HT1080 (cell line): ENCODE results near the gene MDM1. TPM values are rescaled to one million over a fixed set of nuclear protein-coding genes. Genes with fewer than 3 reads are reported as not detected.

Source experiments
- DNase-seq: peaks from one replicate; pipeline ENCODE4 v3.0.0-alpha.2; 2015; ENCODE audit warnings: low read depth
- total RNA-seq: library from RNA; depleted of rRNA; stranded (reverse); fragments of >200 nt; shearing (Covaris generic); gene quantifications from 2 replicates; pipeline ENCODE4 v1.2.3, GENCODE V29; 2014

Gene MDM1
- total RNA-seq, 1 experiment from 2014 or later = 6.7 TPM

DNA sequence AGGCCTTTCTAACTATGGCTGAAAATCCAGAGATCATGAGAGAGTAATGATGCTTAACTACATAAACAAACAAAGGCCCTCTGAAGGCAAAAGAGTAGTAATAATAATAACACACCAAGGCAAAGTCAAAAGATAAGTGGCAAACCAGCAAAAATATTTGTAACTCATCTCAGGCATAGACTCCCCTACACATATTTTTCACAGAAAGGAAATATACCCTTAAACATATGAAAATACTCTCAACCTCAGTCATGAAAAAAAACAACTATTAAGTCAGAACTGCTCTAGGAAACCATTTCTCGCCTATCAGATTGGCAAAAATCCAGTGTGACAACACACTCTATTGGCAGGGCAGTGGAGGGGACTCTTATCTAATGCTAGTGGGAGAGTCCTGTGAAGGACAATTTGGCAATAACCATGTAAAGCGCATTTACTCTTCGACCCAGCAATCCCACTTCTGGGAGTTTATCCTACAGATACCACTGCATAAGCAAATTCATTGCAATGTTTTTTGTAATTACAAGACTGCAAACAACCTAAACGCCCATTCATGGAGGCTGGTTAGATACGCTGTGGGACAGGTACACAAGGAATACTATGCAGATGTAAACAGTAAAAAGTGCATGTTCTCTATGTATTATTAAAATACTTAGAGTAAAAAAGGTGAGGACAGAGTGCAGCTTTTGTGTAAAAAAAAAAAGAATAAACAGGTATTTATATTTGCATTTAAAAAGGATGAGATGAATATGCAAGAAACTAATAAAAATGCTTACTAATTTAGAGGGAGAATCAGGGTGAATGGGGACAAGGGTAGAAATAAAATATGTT lies 52.7 kb downstream of the MDM1 start:
- no peak for DNase-seq

DNA sequence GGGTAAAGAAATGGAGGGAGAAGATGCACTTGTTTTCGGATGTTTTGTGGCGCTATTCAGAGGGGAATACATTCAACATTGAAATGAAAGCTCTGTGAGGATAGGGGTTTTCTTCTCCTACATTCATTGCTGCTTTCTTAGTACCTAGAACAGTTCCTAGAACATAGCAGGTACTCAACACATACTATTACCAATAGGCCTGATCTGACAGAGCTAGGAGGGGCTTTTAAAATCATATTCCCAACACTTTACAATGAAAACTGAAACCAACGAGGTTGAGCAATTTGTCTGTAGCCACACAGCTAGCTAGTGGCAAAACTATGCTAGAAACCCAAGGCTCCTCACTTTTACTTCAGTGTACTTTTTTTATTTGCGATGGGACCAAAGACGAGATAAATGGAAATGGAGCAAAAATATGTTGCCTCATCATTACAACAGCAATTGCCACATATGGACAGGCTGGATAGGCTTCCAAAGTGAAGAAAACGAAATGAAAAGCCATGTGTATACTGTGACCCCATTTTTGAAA lies 55.7 kb downstream of the MDM1 start:
- no peak for DNase-seq

DNA sequence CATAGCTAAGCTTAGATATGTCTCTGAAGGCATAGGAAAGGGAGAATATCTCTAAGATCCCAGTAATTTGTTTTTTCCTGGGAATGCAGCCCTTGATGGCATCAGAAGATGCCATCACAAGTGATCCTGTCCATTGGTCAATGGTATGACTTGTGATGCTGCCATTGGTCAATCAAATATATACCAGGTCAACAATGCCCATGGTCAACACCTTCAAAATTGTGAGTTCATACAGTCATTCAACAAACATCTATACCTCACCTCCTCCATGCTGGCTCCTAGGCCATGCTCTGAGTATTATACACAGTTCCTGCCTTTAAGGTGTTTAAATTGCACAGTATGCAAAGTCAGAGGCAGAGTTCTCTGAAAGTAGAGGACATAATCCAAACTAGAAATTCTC lies 59.4 kb downstream of the MDM1 start:
- DNase-seq = no peak

DNA sequence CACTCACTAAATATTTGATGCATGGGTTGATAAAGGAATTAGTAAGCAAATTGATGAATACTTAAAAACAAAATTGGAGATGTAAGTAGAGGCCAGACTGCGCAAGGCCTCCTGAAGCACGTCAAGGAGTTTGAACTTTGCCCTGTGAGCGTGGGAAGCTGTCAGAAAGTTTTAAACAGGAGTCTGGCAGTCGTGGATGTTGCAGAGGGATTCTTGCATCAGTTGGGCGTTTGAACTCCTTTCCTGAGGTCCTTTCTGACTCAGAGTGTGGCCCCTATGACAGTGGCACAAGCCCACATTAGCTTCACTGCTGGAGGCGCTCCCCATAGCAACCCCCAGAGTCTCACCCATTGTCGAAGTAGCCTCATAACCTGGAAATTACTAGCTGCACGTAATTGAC lies 60.8 kb downstream of the MDM1 start:
- no peak for DNase-seq

DNA sequence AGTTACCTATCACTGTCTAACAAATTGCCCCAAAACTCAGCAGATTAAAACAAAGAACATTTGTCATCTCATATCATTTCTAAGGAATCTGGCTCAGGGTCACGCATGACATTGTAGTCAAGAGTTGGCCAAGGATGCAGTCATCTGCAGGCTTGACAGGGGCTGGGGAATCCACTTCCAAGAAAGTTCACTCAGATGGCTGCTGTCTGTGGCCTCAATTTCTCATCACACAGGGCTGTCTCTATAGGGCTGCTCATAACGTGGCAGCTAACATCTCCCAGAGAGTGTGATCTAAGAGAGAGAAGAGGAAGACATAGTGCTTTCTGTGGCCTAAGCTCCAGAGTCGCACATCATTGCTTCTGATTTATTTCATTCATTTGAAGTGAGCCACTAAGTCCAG lies 61.8 kb downstream of the MDM1 start:
- DNase-seq = no peak

DNA sequence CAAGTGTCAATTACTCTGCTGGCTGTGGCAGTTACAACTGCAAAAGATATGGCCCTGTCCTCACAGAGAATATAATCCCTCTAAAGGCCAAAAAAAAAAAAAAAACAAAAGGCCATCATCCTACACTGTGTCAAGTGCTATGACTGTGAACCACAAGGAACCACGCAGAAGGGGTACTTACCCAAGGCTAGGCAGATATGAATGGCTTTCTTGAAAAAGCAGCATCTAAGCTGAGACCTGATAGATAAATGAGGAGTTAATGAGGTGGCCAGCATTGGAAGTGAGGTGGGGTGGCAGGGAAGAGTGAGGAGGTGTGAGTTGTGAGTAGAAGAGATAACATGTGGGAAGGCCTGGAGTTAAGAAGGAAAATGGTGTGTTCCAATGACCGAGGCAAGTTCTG lies 62.4 kb downstream of the MDM1 start:
- DNase-seq = no peak

DNA sequence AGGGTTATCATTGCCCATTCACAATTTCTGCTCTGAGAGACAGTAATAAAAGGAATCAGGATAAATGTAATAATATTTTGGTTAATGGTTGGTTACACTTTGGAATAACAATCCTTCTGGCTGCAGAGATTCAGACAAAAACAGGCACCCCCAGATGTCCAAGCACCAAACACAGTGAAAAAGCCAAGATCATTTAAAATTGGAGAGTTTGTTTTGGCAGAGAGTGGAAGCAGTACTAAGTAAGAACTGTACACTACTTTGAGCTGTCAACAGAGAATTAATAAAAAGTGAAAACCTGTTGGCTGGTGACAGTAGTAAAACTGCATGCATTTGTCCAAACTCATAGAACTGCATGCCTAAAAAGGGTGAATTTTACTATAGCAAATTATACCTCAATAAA lies 63.2 kb downstream of the MDM1 start:
- no peak for DNase-seq

DNA sequence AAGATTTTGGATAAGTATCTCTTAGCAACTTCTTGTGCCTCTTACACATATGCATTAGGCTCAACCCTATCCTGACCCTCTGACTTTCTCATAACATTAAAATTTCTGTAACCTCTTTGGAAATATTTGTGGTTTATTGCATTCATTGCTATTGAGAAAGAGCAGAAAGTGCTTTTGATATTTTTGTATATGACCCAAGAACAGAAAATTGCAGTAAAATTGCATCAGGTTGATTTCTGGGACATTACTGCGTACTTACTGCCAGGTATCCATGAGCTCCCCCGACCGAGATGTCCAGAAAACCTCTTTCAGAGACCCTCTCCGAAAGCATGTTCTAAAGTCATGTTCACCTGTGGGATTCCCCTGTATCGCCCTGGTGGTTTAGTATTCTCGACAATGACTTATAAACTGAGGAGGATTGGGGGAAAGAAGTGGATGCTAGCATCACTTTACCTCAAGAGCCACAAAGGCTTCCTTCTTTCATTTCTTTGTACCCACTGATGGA lies 64.2 kb downstream of the MDM1 start:
- DNase-seq = no peak

DNA sequence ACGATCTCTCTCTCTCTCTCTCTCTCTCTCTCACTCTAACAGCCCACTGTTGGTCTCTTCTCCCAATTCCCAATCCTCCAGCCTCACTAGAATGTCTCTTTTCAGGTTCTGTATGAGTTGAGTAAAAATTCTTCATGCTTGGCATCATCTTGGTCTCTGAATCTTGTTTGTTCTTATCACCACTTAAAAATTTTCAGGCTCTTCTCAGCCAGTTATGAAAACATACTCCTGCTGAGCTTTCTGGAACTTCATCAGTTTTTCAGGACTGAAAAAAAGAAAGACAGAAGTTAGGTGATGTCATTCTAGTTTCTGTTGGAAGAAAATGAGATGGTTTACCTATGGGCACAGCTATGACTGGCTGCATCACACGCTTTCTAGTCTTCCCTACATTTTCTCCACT lies 67.3 kb downstream of the MDM1 start:
- no peak for DNase-seq

DNA sequence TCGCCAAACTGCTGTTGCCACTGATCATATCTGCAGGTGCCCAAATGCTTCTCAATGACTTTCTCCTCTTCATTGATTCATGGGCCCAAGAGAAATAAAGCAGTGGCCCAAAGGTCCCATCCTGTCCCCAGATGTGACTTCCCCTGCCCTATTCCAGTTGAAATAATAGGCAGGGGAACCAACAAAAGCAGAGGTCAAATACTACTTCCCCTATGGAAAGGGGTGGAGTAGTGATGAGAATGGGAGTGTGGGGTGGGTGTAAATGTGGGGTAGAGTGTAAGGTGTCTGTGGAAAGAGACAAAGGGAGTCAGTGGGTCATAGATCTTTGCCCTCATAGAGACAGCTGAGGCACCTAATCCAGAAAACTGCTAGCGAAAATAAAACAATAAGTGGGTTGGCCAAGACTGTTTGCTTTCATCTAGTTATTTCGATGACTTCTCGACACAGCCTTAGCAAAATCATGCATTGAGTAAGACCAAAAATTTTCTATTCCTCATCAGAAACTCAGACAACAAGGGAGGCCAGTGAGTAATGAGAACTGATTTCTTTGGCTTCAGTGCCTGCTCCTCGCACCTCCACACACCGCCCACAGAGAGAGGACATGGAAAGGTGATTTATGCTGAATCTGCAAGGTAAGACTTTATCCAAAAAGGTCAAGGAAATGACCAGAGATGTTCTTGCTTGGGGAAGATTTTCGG lies 67.9 kb downstream of the MDM1 start:
- no peak for DNase-seq

DNA sequence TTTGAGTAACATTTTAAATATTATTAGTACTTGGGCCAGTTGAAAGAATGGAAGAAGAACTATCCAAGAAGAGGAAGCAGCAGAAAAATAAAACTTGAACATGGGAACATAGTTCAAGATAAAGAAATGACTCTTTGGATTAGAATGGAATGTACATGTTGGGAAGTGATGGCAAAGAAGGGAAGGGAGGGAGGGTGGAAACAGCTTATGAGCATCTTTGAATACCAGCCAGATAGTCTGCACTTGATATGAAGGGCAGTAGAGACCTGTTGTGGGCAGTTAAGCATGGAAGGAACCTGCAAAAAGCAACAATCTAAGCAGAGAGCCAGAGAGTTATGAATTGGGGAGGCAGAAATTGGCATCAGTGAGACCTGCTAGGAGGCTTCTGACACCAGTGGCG lies 68.8 kb downstream of the MDM1 start:
- no peak for DNase-seq

DNA sequence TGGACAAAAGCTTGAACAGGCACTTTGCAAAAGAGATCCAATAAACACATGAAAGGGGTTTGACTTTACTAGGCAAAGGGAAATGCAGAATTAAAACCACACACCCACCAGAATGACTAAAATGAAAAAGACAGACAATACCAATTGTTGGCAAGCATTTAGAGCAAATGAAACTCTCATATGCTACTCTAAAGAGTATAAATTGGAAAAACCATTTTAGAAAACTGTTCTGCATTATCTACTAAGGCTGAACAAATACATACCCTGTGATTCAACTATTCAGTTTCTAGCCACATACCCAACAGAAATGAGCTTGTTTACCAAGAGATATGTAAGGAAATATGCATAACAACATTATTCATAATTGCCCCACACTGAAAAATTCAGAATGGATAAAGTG lies 70.3 kb downstream of the MDM1 start:
- DNase-seq = no peak

DNA sequence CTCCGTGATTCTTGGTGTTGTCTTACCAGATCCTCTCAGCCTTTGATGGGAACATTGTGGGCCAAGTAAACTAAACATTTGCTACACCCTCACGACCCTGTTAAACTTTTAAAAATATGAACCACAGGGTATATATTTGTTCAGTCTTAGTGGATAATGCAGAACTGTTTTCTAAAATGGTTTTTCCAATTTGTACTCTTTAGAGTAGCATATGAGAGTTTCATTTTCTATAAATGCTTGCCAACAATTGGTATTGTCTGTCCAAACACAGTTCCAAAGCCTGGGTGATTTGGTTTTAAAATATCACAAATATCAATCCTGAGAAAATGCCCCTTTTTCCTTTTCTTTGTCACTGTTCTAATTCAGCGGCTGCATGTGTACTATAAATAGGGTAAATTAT lies 72.0 kb downstream of the MDM1 start:
- DNase-seq = no peak

DNA sequence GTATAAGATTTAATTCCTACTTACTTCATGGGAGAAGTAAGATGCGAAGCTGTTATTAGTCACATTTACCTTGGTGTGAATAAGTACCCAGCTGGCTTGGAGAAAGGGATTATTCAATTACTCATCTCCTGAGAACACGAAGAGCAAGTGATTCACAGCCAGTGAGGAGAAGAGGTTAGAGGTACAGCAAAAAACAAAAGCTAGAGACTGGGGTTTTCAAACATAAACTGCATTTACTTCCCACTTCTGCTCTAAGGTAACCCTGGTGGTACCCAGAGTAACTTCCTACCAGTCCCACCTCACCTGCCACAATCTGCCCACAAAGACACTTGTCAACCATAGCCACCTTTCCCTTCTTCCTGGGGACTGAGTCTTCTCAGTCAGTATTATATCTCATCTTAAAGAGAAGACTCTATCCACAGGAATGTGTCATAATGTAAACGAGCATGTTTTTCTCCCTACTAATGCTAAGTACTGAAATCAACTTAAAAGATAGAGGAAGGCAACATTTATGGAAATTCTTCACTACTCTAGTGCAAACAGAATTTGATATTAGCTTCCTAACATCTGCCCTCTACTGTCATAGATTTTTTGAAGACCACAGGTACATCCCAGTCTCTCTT lies 72.7 kb downstream of the MDM1 start:
- DNase-seq = peak; percentile 95

DNA sequence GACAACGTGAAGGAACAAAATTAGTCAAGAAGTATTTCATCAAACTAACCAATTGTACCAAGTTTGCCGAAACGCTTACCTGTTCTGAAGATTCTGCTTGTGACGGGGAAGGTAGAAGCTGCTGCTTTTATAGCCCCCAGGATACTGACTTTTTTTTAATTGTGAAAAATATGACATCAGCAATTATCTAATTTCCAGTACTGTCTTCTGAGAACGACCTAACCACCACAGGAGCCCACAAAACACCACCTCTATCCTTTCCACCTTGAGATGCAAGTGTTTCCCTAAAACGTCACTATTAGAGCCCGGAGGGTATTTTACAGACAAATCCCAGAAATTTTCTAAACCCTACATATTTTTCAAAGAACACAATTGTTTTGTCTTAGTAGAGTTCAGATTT lies 78.7 kb downstream of the MDM1 start, which contains the start of gene IL22:
Gene IL22 (minus strand): TSS at position 101 of the 400 bp plus-strand sequence. CDS start 156 bp downstream, outside the sequence.
- DNase-seq = no peak

DNA sequence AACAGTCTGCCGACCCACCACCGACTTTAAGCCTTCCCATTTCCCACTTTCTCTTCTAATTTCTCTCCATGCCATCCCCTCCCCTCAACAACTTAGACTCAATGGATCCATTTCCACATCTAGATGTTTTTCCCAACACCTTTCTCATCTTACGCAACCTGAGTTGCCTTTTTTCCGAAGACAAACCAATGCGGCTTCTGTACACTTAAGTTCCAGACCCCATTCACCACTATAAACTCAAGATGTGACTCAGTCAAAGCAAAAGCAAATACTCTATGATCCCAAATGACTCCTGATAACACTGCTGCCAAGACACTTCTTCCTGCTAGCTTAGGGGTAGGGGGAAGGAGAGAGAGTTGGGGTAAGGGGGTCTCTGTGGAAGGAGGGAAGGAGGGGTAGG lies 80.1 kb downstream of the MDM1 start:
- no peak for DNase-seq

DNA sequence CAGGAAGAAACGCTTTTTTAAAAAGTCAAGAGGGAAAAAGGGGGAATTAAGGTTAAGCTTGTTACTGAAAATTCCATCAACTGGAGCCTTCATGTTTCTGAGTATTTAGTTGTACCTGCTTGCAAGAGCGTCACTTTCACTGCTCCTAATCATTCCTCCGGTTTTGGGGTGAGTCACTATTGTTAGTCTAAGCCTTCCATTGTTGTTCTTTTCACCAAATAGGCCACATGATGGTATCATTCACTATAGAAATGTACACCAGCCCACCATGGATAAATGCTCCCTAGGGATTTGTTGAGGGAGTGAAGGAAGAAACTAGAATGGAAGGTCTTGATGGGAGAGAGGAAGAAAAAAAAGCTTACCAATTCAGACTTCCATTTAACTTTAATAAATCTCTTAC lies 81.7 kb downstream of the MDM1 start:
- peak; percentile 27 for DNase-seq

DNA sequence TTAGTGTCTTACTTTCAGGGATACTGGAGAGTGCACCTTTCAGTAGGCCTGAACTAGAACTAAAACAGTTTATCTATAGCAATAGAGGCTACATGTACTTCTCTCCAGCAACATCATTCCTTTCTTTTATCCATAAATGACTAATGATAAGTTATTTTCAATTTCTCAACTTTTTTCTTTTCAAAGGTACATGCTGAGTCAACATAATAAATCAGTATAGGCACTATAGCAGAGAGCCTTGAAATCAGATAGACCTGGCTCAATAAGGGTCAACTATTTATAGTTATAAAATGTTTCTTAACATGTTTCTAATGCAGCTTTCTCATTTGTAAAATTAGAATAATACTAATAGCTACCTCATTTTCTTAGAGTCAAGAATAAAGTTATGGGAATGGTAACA lies 84.4 kb downstream of the MDM1 start:
- DNase-seq = no peak

DNA sequence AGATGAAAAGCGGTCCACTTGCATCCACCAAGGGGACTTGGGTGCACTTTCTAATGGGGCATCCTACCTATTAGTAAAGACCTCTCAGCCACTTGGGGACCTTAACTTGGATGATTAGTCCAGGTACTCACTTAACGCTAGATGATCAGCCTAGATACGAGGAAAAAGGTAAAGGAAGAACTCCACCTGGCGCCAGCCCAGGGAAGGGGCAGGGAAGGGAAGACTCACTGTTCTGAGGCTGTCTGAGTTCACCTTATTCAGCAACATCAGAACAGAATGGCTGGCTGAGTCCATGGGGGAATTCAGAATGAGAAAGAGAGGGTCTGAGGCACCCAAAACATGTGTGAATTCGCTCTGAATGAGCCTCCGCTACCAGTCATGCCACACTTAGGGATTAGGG lies 85.8 kb downstream of the MDM1 start:
- no peak for DNase-seq

DNA sequence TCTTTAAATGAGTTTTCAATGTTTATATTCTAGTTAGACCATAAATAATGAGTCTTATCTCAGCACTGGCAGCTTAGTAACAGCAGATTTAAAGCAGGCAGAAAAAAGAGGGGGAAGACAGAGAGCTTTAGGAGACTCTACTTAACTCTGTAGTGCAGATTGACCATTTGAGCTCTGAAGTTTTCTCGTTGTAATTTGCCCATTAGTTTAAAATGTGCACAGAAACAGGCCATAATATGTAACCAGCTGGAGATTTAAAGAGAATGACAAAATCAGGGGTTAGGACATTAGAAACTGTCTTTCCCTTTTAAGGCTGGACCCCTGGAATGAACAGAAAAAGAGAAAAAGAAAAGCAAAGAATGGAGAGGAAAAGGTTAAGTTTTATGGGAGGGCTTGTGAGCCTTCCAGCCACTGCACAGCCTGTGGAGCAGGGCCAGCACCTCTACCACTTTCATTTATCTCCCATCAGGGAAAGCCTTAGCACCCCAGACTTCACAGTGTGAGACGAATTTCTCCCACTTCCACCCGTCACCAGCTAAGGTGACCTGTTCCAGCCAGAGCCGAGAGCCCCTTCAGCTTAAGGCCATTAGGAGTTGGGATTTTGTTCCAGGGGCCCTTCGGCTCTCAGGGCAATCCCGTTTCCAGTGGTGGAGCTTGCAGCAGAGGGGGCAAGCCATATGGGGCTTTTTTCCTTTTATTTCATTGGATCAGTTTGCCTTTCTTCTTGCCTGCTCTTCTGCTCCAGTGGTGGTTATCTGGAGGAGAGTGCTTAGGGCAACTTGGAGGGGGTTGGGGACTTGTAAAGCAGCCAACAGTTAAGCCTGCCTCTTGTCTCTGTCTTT lies 86.8 kb downstream of the MDM1 start:
- DNase-seq = no peak
